Omental fat pad (tissue), 4 donors: Measurements from ENCODE around the gene SDHAF4. TPM values are rescaled to one million over a fixed set of nuclear protein-coding genes. Genes with fewer than 3 reads are reported as not detected.

Source experiments
- ATAC-seq: fragments of 150-250 bp; one replicate; pipeline ENCODE4 v1.9.1; 2016; ENCODE audit warnings: mild to moderate bottlenecking, moderate library complexity; ENCODE audit not compliant: low FRiP score
- DNase-seq: peaks from one replicate; pipeline ENCODE4 v3.0.0-alpha.2; 2019; ENCODE audit warnings: low spot score
- total RNA-seq, 4 donors: library from RNA; depleted of rRNA; stranded (reverse); fragments of >200 nt; gene quantifications; one replicate each; pipeline ENCODE4 v1.1.0, GENCODE V29; 2016
- TF ChIP-seq, protein P1 (sequence below), 3 donors: fragments of 450-650 bp; IDR thresholded peaks; one replicate each; pipeline ENCODE4 v1.5.1; 2016 to 2017; ENCODE audit warnings: antibody characterized with exemption in 3 of 3, mild to moderate bottlenecking in 3 of 3, moderate library complexity in 2 of 3

The SDHAF4 gene
- total RNA-seq, 4 donors from 2014 or later: 2.6 to 9.4 (median 7.3) TPM

DNA sequence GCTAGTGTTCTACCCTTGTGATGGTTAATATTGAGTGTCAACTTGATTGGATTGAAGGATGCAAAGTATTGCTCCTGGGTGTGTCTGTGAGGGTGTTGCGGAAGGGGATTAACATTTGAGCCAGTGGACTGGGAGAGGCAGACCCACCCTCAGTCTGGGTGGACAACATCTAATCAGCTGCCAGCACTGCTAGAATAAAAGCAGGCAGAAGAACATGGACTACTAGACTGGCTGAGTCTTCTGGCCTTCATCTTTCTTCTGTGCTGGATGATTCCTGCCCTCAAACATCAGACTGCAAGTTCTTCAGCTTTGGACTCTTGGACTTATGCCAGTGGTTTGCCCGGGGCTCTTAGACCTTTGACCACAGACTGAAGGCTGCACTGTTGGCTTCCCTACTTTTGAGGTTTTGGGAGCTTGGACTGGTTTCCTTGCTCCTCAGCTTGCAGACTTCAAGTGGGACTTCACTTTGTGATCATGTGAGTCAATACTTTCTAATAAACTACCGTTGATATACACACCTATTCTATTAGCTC, 50.1 kb downstream of the SDHAF4 start:
- DNase-seq: no peak
- TF ChIP-seq, protein P1, sequence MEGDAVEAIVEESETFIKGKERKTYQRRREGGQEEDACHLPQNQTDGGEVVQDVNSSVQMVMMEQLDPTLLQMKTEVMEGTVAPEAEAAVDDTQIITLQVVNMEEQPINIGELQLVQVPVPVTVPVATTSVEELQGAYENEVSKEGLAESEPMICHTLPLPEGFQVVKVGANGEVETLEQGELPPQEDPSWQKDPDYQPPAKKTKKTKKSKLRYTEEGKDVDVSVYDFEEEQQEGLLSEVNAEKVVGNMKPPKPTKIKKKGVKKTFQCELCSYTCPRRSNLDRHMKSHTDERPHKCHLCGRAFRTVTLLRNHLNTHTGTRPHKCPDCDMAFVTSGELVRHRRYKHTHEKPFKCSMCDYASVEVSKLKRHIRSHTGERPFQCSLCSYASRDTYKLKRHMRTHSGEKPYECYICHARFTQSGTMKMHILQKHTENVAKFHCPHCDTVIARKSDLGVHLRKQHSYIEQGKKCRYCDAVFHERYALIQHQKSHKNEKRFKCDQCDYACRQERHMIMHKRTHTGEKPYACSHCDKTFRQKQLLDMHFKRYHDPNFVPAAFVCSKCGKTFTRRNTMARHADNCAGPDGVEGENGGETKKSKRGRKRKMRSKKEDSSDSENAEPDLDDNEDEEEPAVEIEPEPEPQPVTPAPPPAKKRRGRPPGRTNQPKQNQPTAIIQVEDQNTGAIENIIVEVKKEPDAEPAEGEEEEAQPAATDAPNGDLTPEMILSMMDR (IDR thresholded peaks at IDR 0.05): no peak
- ATAC-seq: no peak

DNA sequence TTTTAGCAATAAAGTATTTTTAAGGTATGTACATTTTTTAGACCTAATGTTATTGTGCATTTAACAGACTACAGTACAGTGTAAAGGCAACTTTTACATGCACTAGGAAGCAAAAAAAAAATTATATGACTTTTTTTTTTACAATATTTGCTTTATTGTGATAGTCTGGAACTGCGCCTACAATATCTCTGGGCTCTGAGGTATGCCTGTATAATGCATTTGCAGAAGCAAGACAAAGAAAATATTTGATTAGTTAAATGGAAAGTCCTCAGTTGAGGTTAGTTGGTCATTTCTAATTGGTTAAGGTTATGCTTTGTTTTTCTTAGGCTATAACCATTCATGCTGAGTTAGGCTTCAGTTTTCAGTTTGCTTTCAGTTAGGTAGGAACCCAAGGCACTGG, 54.0 kb downstream of the SDHAF4 start:
- ATAC-seq (no peak), DNase-seq (no peak)
- TF ChIP-seq, protein P1 (IDR thresholded peaks at IDR 0.05): no peak

DNA sequence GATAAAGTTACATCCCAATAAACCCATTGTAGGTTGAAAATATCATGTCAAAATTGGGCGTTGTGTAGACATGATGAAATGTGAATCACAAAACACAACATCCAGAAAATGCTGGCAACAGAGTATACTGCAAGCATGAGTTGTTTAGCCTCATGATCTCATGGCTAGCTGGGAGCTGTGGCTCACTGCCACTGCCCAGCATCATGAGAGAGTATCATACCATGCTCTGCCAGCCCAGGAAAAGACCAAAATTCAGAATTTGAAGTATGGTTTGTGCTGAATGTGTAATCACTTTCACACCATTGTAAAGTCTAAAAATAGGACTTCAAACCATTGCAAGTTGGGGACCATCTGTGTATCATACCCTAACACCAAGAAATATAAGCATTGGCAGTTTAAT, 55.7 kb downstream of the SDHAF4 start:
- TF ChIP-seq, protein P1 (IDR thresholded peaks at IDR 0.05): no peak
- DNase-seq (no peak), ATAC-seq (no peak)

DNA sequence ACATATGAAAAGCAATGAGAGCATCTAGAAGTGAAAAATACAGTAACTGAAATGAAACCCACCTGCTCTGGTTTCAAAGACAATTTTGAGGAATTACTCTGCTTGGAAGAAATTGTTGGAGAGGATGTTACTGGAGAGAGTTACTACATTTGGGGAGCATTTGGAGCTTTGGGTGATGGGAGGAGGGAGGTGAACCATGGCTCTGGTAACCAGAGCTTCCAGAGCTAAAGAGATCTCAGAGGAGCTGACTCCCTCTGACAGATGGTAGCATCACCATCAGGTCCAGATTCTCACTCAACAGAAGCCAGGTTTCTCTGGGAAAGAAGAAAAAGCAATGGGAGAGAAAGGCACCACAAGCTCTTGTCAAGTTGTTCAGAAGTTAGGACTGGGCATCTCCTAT, 58.7 kb downstream of the SDHAF4 start:
- TF ChIP-seq, protein P1 (IDR thresholded peaks at IDR 0.05): no peak
- ATAC-seq (no peak), DNase-seq (no peak)

DNA sequence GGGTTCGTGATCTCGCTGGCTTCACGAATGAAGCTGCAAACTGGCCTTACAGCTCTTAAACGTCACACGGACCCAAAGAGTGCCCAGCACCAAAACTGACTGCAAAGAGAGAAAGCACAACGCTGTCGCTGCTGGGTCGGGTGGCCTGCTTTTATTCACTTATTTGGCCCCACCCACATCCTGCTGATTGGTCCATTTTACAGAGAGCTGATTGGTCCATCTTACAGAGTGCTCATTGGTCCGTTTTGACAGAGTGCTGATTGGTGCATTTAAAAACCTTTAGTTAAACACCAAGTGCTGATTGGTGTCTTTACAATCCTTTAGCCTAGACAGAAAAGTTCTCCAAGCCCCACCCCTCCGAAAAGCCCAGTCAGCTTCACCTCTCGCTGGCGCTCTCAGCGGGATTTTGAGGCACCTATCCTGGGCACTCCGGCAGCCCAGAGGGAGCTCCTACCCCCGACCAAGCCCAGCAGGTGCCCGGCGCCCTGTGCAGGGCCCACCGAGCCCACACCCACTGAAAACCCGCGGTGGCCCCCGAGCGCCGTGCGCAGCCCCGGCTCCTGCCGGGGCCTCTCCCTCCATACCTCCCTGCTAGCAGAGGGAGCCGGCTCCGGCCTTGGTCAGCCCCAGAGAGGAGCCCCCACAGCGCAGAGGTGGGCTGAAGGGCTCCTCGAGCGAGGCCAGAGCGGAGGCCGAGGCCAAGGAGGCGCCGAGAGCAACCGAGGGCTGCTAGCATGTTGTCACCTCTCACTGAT, 60.9 kb downstream of the SDHAF4 start:
- no peak for DNase-seq
- TF ChIP-seq, protein P1 (IDR thresholded peaks at IDR 0.05): no peak
- no peak for ATAC-seq

DNA sequence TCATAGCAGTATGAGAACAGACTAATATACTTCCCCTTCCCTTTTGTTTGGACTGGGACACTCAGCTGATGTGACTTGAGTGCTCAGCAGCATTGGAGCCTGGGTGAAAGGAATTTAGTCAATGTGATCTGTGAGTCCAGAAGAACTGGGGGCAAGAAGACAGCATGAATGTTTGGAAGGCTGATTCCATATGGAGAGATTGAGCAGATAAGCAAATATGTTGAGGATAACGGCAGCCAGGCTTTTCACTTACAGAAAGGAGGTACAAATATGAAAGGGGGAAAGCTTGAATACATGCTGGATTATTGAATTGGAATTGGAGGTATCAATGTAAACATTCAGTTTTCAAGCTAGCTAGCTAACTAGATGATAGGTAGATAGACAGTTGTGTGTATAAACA, 63.2 kb downstream of the SDHAF4 start:
- TF ChIP-seq, protein P1 (IDR thresholded peaks at IDR 0.05): no peak
- DNase-seq (no peak), ATAC-seq (no peak)

DNA sequence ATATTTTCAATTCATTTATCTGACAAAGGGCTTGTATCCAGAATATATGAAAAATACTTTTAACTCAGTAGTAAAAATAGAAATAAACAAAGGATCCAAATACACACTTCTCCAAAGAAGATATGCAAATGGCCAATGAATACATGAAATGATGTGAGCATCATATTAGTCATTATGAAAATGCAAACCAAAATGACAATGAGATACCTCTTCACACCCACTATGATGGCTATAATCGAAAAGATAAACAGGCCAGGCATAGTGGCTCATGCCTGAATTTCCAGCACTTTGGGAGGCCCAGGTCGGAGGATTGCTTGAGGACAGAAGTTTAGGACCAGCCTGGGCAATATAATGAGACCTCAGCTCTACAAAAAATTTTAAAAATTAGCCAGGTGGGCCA, 67.1 kb downstream of the SDHAF4 start:
- TF ChIP-seq, protein P1 (IDR thresholded peaks at IDR 0.05): no peak
- DNase-seq: no peak
- no peak for ATAC-seq
